SIG-M5 (cell line): ENCODE data around the gene NFIC.

Experiments
- DNase-seq: peaks from one replicate; lab custom pipeline; 2025; lab: John Stamatoyannopoulos, UW

Gene NFIC

DNA sequence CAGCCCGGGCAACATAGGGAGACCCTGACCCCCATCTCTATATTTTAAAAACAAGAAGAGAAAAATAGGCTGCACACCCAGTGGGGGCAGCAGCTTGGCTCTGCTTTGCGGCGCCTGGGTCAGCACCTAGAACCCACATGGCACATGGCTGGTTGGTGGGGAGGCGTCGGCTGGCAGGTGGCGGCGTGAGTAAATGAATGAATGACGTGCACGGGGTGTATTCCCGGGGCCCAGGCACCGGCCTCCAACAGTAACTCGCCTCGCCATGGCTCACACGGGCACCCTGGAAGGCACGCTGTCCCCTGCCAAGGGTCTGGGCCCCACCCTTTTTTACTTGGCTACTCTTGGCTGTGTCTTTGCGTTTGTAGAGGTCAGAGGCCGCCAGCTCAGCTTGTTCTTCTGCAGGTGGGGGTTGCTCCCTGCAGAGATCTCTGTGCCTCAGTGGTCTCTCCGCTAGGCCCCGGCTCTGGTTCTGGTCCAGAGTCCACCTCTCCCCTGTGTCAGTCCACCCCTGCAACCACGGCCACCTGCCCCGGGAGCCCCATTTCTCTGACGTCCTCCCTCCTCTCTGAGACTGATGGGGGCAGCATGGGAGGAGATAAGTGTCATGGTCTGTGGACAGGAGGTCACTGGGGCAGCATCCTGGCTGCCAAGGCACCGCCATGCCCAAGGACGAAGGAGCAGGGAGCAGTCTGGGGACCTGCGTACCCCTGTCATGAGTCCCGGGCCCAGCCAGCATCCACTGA, 145.3 kb downstream of the NFIC start:
- DNase-seq: no peak

DNA sequence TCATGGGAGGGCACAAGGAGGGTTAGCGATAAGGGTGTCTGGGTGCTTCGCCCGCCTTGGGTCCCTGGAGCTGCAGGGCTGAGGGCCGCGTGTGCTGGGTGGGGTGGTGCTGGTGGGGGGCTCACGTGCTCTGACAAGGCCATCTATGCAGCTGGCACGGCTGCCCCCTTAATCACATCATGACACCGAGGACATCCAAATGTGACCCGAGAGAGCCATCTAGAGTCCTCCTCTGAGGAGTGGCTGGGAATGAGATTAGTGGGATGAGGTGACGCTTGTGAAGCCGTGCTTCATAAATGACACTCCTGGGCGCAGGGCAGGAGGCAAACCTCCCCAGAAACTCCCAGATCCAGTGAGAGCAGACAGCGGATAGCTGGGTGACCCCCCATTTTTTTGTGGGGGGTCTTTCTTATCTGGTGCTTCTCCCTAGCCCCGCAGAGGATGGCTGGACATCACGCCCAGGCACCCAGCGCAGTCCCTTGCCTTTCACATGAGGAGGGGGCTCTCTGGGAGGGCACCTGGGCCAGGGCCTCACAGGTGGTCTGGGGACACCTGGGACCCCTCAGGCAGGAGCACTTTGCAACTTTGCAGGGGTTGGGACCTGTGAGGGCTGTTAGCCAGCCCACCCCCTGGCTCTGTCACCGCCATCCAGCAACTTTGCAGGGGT, 146.3 kb downstream of the NFIC start:
- no peak for DNase-seq

DNA sequence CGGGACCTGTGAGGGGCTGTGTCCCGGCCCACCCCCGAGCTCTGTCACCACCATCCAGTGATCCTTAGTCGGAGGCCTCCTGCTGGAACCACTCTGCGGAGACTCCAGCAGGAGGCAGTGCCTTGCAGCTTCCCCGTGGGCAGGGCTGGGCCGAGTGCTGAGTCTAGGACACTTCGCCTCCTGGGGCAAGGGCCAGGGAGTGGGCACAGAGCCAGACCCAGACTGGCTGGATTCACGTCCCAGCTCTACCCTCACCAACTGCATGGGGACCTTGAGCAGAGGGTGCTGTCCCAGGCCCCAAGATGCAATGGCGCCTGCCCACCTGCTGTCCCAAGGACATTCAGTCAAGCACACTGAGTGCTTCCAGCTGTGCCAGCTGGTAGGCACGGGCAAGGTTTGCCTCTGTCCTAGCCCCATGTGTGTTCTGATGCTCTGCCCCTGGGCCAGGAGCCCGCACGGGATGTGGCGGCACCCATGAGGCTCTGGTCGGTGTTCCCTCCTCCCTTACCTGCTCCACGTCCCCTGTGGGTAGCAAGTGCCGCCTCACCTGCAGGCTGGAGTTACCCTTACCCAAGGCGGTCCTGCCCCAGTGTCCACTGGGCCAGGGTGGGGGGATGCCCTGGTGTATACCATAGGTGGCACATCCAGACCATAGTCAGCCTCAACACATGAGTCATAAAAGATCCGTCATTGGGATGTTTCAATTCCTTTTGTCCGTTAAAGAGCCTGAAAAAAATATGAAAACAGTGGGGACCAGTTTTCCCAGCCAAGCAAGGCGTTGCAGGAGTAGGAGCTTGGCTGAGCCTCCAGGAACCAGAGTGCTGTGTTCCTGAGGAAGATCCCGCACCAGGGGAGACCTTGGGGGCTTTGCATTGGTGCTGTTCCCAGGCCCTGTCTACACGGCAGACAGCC, 147.1 kb downstream of the NFIC start:
- DNase-seq: no peak

DNA sequence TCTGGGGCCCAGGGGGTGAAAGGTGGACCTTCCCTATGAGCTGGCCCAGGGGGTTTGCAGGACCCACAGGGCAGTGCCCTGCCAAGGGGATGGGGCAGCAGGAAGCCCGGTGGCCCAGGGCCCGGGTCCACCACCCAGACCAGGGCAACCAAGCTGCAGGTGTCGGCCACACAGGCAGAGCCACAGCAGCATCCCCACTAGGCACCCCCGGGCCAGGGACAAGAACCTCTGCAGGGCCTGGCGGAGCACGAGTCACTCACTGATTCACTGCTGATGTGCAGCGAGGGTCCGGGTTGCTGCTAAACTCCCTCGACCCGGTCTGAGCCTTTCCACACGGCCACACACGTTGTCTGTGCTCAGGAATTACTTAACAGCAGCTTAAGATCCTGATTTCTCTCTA, 148.5 kb downstream of the NFIC start:
- no peak for DNase-seq

DNA sequence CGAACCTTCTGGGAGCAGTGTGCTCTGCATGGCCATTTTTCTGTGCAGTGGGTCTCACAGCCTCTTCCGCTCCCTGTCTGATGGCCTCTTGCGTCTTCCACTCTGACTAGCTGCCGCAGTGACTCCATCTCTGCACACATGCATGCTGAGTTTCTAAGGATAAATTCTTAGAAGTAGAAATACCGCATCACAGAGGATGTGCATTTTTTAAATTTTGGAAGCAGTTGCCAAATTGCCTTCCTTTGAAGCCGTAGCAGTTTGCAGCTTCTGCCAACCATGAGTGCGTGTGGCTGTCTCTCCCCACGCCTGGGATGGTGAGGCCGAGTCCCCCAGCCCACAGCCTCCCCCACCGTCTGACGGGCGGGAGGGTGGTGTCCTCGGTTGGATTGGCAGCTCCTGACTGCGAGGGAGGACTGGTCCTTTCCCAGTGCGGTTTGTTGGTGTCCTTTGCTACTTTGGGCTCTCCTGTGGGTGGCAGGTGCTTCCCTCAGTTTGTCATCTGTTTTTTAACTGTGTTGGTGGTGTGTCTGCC, 149.6 kb downstream of the NFIC start:
- DNase-seq: no peak

DNA sequence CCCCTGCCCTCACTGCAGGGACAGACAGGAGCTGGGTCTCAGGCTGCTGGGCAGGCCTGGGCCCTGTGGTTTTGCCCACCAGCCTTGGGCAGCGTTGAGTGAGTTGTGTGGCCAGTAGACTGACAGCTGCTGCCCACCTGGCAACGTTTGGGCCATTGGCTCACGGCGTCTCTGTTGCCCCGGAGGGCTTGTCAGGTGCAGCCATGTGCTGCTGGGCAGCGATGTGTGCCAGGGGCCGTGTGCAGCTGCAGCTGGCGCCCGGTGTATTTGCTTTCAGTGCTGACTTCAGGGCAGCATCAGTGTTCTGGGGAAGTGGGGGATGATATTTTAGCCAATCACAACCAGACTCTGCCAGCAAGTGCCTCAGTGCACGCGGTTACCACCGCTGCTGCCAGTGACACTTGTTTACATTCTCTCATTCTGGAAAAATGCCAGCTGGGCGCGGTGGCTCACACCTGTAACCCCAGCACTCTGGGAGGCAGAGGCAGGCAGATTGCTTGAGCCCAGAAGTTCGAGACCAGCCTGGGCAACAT, 150.4 kb downstream of the NFIC start:
- no peak for DNase-seq

DNA sequence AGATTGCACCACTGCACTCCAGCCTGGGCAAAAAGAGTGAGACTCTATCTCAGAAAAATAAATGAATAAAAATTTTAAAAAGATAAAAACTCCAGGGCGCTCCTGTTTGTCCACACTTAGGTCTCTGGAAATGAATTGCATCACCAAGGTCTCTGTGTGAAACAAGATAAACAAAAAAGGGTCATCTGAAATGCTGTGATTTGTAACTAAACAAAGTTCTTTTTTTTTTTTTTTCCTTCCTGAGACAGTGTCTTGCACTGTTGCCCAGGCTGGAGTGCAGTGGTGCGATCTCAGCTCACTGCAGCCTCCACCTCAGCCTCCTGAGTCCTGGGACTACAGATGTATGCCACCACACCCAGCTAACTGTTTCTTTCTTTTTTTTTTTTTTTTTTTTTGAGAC, 151.3 kb downstream of the NFIC start:
- no peak for DNase-seq

DNA sequence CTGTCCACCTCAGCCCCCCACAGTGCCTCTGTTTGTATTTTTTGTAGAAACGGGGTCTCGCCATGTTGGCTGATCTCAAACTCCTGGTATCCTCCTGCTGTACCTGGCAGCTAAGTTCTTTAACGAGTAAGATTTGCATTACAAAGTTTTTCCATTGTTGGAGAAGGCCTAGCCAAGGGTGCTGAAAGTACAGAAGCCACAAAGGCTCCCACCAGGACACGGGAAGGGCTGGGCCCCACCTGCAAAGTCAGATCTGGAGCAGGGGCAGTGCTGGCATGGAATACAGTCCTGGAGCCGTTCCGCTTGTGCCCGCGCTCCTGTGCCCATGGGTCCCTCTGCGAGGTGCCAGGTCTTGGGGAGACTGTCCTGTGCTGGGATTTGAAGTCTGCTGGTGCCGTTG, 151.9 kb downstream of the NFIC start:
- no peak for DNase-seq

DNA sequence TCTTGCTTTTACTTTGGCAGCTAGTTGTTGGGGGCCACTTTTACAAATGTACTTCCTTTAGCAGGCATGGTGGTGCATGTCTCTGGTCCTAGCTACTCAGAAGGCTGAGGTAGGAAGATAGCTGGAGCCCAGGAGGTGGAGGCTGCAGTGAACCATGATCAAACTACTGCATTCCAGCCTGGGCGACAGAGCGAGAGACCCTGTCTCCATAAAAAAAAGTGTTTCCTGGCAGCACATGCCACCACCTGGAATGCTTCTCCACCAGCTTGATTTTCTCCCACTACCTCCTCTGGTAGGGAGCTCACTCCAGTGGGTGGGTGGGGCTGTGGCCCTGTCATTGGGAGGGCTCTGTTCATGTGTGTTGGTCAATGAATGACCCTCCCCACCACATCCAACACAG, 152.3 kb downstream of the NFIC start:
- no peak for DNase-seq
